Thymus (tissue), 11 donors: ENCODE data around the gene COL4A2. TPM values are rescaled to one million over a fixed set of nuclear protein-coding genes. Genes with fewer than 3 reads are reported as not detected.
"Not testable (repeated sequence)": the region's sequence is repeated elsewhere in the genome, so short reads cannot be mapped to it uniquely, and the experiment has no call there.

Experiments used
- DNase-seq, 9 donors: peaks; one replicate each; pipeline ENCODE4 v3.0.0-alpha.2; 2013; ENCODE audit warnings: low spot score in 9 of 9, low read depth in 6 of 9, missing footprints in 1 of 9
- H3K27ac ChIP-seq, 2 donors: one replicate each; pipeline ENCODE4 v1.5.1; 2013; ENCODE audit warnings: control low read depth in 1 of 2, low read depth in 1 of 2, low read length in 1 of 2, mild to moderate bottlenecking in 1 of 2, moderate library complexity in 1 of 2
- H3K27me3 ChIP-seq, 2 donors: one replicate each; pipeline ENCODE4 v1.5.1; 2013; ENCODE audit warnings: low read length in 1 of 2; ENCODE audit not compliant: control insufficient read depth in 2 of 2, insufficient read depth in 1 of 2
- H3K36me3 ChIP-seq, 2 donors: one replicate each; pipeline ENCODE4 v1.5.1; 2013; ENCODE audit warnings: low read length in 1 of 2, mild to moderate bottlenecking in 1 of 2, moderate library complexity in 1 of 2; ENCODE audit not compliant: control insufficient read depth in 2 of 2, insufficient read depth in 2 of 2
- H3K4me1 ChIP-seq, 2 donors: one replicate each; pipeline ENCODE4 v1.5.1; 2013; ENCODE audit warnings: low read length in 2 of 2; ENCODE audit not compliant: control insufficient read depth in 2 of 2, insufficient read depth in 2 of 2
- H3K4me3 ChIP-seq, 2 donors: one replicate each; pipeline ENCODE4 v1.5.1; 2013; ENCODE audit warnings: low read length in 2 of 2, control low read depth in 1 of 2, mild to moderate bottlenecking in 1 of 2
- H3K9me3 ChIP-seq, 2 donors: one replicate each; pipeline ENCODE4 v1.5.1; 2013; ENCODE audit warnings: low read length in 1 of 2, mild to moderate bottlenecking in 1 of 2; ENCODE audit not compliant: control insufficient read depth in 2 of 2, insufficient read depth in 1 of 2
- WGBS: extraction: QIAGEN DNeasy Blood & Tissue Kit; methylation state at CpG from one replicate; pipeline ENCODE4 v1.1.7; 2013; 5-methylcytosine and 5-hydroxymethylcytosine counted together
- polyA plus RNA-seq: library from polyadenylated mRNA; stranded (reverse); fragments of 200-250 nt; gene quantifications from one replicate; pipeline ENCODE4 v1.2.3, GENCODE V29; 2013
- total RNA-seq: library from RNA; stranded (reverse); fragments of 120-200 nt; gene quantifications from one replicate; pipeline ENCODE4 v1.2.4, GENCODE V29; 2013
- donor health status: healthy.

The COL4A2 gene
- total and polyA plus RNA-seq, 2 donors: 47.2 to 63.1 TPM

DNA sequence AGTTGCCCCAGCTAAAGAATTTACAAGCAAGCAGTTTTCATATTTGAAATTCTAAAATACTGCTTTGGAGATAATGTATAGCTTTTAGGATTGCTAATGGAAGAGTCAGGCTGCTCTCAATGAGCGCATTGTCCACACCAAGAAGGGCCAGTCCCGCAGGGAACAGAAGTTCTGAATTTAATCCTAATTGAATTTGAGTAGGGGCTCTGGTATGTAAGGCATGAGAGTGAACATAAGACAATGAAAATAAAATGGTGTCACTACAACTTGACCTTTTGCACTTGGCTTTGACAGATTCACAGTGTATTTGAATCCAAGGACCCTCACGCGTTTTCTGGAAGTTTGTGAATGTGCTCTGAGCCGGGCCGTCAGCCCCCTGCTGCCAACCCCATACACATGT, 221.8 kb downstream of the COL4A2 start:
- H3K27ac ChIP-seq: no peak overlapping the region
- peaks cover 3 to 13% of the 10 kb centered on the region in 2 donors for H3K4me1 ChIP-seq
- 96% methylated on average over 6 of the region's 6 CpGs for WGBS

DNA sequence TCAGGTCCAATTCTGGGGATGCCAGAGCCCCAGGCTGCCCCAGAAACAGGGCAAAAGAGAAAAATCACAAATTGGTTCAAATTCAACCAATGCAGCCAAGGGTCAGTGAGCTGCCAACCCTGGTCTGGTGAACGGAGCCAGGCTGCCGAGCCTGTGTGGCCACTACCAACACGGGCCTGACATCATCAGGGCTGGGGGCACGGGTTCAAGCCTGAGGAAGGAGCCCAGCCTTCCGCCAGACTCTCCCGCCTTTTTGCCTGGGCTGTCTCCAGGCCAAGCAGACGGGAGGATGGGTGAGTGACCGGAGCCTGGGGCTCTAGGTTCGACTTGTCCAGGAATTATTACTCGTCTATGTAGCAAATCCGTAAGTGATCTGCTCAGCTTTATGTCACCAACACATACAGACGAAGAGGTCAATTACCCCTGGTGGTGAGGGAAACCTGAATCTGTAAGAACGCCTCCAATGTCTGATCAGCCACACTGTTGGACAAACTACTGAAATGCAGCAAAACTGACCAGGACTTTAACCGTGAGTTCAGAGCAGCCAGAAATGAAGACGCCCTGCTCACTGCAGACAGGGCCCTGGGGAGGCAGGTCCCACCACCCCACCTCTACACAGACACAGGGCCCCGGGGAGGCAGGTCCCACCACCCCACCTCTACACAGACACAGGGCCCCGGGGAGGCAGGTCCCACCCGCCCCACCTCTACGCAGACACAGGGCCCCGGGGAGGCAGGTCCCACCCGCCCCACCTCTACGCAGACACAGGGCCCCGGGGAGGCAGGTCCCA, 222.6 kb downstream of the COL4A2 start:
- Histone ChIP-seq H3K9me3 (peaks cover 0 to 15% of the 10 kb centered on the region in 2 donors), H3K36me3 (no peaks in the 10 kb centered on the region), H3K4me1 (peaks cover 0 to 6% of the 10 kb centered on the region in 2 donors), H3K27ac (no peak overlapping the region), H3K4me3 (no peak overlapping the region), H3K27me3 (peaks cover 0 to 4% of the 10 kb centered on the region in 2 donors)
- no peak for DNase-seq
- WGBS: 92% methylated on average over 18 of the region's 23 CpGs

More for the DNA sequence above, 221.8 kb downstream of the COL4A2 start:
- Histone ChIP-seq H3K9me3 (peaks cover 0 to 19% of the 10 kb centered on the region in 2 donors), H3K36me3 (no peaks in the 10 kb centered on the region), H3K27me3 (peaks cover 0 to 4% of the 10 kb centered on the region in 2 donors), H3K4me3 (no peak overlapping the region)
- no peak for DNase-seq

DNA sequence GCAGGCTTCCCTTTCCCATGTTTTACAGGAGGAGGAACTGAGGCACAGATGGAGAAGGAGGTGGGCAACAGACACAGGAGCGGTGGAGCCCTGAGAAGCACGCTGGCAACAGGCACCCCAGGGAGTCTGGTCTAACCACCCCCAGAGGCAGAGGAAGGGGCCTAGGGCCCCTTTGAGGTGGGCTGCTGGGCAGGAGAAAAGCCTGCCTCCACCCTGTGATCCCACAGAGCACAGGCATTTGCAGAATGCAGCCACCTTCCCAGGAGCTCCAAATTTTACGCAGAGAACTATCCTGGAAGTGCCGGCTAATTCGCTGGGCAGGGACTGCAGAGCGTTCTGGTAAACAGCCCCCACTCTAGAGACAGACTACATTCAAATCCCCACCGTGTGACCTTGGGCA, 224.0 kb downstream of the COL4A2 start:
- Histone ChIP-seq H3K36me3 (no peaks in the 10 kb centered on the region), H3K9me3 (peaks cover 0 to under 1% of the 10 kb centered on the region in 2 donors), H3K4me1 (no peaks in the 10 kb centered on the region), H3K27me3 (no peaks in the 10 kb centered on the region), H3K4me3 (no peak overlapping the region), H3K27ac (no peak overlapping the region)
- WGBS: 98% methylated on average over 7 of the region's 7 CpGs
- no peak for DNase-seq

DNA sequence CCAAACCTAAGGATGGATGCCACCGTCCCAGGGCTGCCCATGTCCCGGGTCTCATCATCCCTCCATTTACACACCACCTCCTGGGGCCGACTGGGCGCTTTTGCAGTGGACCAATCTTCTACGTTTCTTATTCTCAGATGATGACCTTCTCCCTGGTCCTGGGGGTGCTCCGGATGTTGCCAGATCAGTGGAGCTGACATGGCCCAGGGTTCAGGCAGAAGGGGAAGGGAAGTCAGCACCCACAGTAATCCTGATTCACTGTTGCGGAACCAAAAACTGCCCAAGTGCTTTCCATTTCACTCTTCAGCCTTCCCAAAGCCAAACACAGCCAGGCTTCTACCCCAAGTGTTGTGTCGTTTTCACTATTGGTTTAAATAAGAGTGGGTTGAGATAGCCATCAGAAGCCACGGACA, 224.6 kb downstream of the COL4A2 start:
- no peaks in the 10 kb centered on the region for H3K4me1 ChIP-seq
- H3K27me3 ChIP-seq: no peaks in the 10 kb centered on the region
- H3K27ac ChIP-seq: no peak overlapping the region
- H3K36me3 ChIP-seq: no peaks in the 10 kb centered on the region
- no peaks in the 10 kb centered on the region for H3K9me3 ChIP-seq
- no peak for DNase-seq
- 92% methylated on average over 9 of the region's 9 CpGs for WGBS
- H3K4me3 ChIP-seq: no peak overlapping the region

DNA sequence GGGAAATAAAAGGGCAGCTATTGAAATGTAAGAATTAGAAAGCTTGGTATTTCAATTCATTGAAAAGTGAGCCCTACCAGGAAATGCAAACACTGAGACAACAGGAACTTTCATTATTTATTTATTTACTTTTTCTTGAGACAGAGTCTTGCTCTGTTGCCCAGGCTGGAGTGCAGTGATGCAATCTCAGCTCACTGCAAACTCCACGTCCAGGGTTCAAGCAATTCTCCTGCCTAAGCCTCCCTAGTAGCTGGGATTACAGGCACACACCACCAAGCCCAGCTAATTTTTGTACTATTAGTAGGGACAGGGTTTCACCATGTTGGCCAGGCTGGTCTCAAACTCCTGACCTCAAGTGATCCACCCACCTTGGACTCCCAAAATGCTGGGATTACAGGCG, 225.2 kb downstream of the COL4A2 start:
- DNase-seq, H3K4me3 ChIP-seq, H3K27ac ChIP-seq, H3K36me3 ChIP-seq, H3K27me3 ChIP-seq, H3K4me1 ChIP-seq, H3K9me3 ChIP-seq: not testable (repeated sequence)
- 95% methylated on average over 2 of the region's 2 CpGs for WGBS

DNA sequence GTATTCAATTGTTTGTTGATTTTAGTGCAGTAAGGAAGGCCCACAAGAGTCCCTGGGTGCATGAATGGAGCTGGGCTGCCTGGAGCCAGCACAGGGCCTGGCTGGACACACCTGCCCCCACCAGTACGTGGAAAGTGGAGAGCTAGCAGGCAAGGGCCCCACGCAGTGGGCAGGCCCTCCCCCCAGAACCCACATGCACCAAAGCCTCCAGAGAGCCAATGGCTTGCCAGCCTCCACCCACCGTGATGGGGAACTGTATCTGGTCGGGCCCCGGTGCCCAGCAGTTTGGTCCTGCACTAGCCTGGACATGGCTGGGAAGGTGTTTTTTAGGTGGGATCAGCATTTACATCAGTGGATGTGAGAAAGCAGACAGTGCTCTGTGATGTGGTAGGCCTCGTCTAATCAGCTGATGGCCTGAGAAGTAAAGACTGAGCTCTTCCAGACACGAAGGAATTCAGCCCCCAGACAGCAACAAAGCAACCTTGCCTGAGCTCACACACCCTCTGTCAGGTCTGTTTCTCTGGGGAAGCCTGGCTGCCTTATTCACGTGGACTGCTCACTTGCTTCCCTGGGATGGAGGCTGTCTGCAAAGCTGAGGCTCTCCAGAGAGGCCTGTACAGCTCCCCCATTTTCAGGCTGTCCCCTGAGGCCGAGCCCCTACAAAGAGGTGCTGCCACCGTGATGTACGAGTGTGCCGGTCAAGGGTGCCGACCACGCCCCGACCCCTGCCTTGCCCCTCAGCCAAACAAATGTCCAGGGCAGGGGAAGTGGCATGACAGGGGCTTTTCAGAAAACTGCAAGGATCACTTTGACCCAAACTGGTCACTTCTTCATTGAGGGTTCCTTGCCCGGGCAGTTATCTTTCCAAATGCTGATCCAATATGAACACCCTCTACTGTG, 226.9 kb downstream of the COL4A2 start:
- H3K4me1 ChIP-seq: no peaks in the 10 kb centered on the region
- no peaks in the 10 kb centered on the region for H3K36me3 ChIP-seq
- no peaks in the 10 kb centered on the region for H3K27me3 ChIP-seq
- H3K4me3 ChIP-seq: no peak overlapping the region
- H3K9me3 ChIP-seq: no peaks in the 10 kb centered on the region
- H3K27ac ChIP-seq: no peak overlapping the region
- no peak for DNase-seq
- 94% methylated on average over 16 of the region's 16 CpGs for WGBS

DNA sequence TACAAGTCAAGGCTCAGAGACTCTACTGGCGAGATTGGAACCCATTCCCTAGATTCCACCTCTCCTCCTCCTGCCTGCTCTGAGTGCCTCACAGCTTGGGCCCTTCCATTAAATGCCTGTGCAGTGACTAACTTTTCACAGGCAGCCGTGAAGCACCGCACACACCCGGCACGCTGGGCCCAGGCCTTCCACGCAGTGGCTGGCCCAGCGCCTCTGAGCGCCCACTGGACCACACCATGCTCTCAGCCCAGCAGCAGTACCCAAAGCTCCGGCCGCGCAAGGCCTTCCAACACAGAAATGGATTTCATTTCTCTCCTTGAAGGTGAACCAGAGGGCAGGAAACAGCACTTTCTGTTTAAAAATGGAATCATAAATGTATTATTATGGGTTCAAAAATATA, 228.4 kb downstream of the COL4A2 start:
- Histone ChIP-seq H3K27me3 (no peaks in the 10 kb centered on the region), H3K36me3 (no peaks in the 10 kb centered on the region), H3K4me3 (no peak overlapping the region), H3K27ac (no peak overlapping the region), H3K9me3 (no peaks in the 10 kb centered on the region), H3K4me1 (no peaks in the 10 kb centered on the region)
- no peak for DNase-seq
- 98% methylated on average over 11 of the region's 11 CpGs for WGBS

DNA sequence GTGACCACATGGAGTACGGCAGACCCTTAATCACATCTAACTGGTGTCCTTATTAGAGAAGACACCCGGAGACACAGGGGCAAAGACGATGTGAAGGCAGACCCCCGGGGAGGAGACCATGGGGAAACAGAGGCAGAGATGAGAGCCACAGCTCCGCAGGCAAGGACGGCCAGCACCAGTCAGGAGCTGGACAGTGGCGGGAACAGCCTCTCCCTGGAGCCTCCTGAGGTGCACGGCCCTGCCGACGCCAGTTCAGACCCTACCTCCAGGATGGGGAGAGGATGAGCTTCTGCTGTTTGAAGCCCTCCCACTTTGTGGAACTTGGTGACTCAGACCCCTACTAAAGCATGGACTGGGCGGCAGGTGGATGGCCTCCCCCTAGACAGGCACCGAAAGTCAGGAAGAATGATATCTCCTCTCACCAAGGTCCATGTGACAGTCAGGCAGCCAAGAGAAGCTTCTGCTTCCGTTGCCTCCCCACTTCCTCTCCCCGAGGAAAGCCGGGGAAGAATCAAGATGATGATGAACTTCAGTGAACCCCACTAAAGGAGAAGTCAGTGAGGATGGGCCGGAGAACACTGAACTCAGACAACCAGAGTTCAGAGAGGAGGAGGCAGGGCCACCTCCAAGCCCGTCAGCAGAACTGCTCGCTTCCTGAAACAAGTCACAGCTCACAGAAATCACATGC, 229.1 kb downstream of the COL4A2 start:
- H3K27ac ChIP-seq: peak overlapping the region in 1 of 2 donors; percentile 5
- WGBS: 58% methylated on average over 18 of the region's 18 CpGs
- no peaks in the 10 kb centered on the region for H3K36me3 ChIP-seq
- peak in 1 of 9 donors; percentile 35 for DNase-seq
- no peaks in the 10 kb centered on the region for H3K4me1 ChIP-seq
- H3K9me3 ChIP-seq: no peaks in the 10 kb centered on the region
- no peak overlapping the region for H3K4me3 ChIP-seq
- no peaks in the 10 kb centered on the region for H3K27me3 ChIP-seq
